Measurements from ENCODE around the gene POU2F1. TPM values are rescaled to one million over a fixed set of nuclear protein-coding genes. Genes with fewer than 3 reads are reported as not detected.

POU2F1 gene
- total and polyA plus RNA-seq, 7 donors: 0.83 to 9.0 (median 6.3) TPM

GRCh38 chr1:167266965-167267364, 46.3 kb downstream of the POU2F1 start:
- Histone ChIP-seq H3K27ac (no peak overlapping the region), H3K4me1 (peaks cover 43% of the 10 kb centered on the region), H3K27me3 (ENCODE audit: insufficient read depth in 3 of 3, low read length in 2 of 3) (no peaks in the 10 kb centered on the region), H3K4me3 (no peak overlapping the region), H3K9me3 (no peaks in the 10 kb centered on the region), H3K36me3 (ENCODE audit: insufficient read depth in 1 of 2, low read depth in 1 of 2) (no peaks in the 10 kb centered on the region)
- intact Hi-C loops (cut with DNase I): loop anchor here (5.0 to 10.0 kb wide), 3 partner anchors 78 to 280 kb away; no protein-coding TSS in a partner anchor
- DNase-seq: no peak
- no peak for ATAC-seq
- no peak for TF ChIP-seq CTCF (IDR thresholded peaks at IDR 0.05)

- Histone ChIP-seq H3K27ac (peak overlapping the region; percentile 10), H3K36me3 (ENCODE audit: insufficient read depth in 1 of 2, low read depth in 1 of 2) (no peaks in the 10 kb centered on the region), H3K27me3 (ENCODE audit: insufficient read depth in 3 of 3, low read length in 2 of 3) (no peaks in the 10 kb centered on the region), H3K4me1 (peaks cover 45% of the 10 kb centered on the region), H3K4me3 (no peak overlapping the region), H3K9me3 (no peaks in the 10 kb centered on the region)
- intact Hi-C loops (cut with DNase I): loop anchor here (1.0 to 10.0 kb wide), 4 partner anchors 76 to 279 kb away; no protein-coding TSS in a partner anchor
- DNase-seq (no peak), ATAC-seq (peak in 1 of 4 donors; percentile 33)
- no peak for TF ChIP-seq CTCF (IDR thresholded peaks at IDR 0.05)
- 56 to 87% (median 71%) methylated on average over 2 of the region's 2 CpGs for WGBS, 3 donors
These were observed 47.7 kb downstream of the POU2F1 start for GRCh38 chr1:167268347-167268787.

GRCh38 chr1:167270349-167271092, 49.8 kb downstream of the POU2F1 start:
- no peak for ATAC-seq
- Histone ChIP-seq H3K4me3 (no peak overlapping the region), H3K36me3 (ENCODE audit: insufficient read depth in 1 of 2, low read depth in 1 of 2) (no peaks in the 10 kb centered on the region), H3K27ac (no peak overlapping the region), H3K9me3 (no peaks in the 10 kb centered on the region), H3K27me3 (ENCODE audit: insufficient read depth in 3 of 3, low read length in 2 of 3) (no peaks in the 10 kb centered on the region), H3K4me1 (peaks cover 45% of the 10 kb centered on the region)
- TF ChIP-seq CTCF (IDR thresholded peaks at IDR 0.05): no peak
- WGBS, 3 donors: 39 to 67% (median 41%) methylated on average over 1 of the region's 1 CpG
- DNase-seq: no peak
- intact Hi-C loops (cut with DNase I): loop anchor here in 1 of 2 donors (2.0 kb wide), 1 partner anchor 172 kb away; no protein-coding TSS in a partner anchor

- H3K27ac ChIP-seq: no peak overlapping the region
- intact Hi-C loops (cut with DNase I): no loop called here
- peaks cover 53% of the 10 kb centered on the region for H3K4me1 ChIP-seq
- TF ChIP-seq CTCF (IDR thresholded peaks at IDR 0.05): no peak
- no peaks in the 10 kb centered on the region for H3K36me3 ChIP-seq (ENCODE audit: insufficient read depth in 1 of 2, low read depth in 1 of 2)
- no peaks in the 10 kb centered on the region for H3K9me3 ChIP-seq
- no peaks in the 10 kb centered on the region for H3K27me3 ChIP-seq (ENCODE audit: insufficient read depth in 3 of 3, low read length in 2 of 3)
- 65 to 78% (median 68%) methylated on average over 3 of the region's 3 CpGs for WGBS, 3 donors
- ATAC-seq (no peak), DNase-seq (no peak)
- no peak overlapping the region for H3K4me3 ChIP-seq
These were observed 51.8 kb downstream of the POU2F1 start for GRCh38 chr1:167272369-167272957.
